Heart left ventricle (tissue), 13 donors: Measurements from ENCODE around the gene CCR2.
A peak's percentile ranks its signal among the peaks of the same experiment; 100 is the strongest.

Experiments used
- CTCF ChIP-seq, 12 donors: fragments of 200-600 bp; sonication (generic) in 4 of 12; IDR thresholded peaks; one replicate each; pipeline versions ENCODE4 v1.5.0 to v1.8.0; 2018 to 2022; ENCODE audit warnings: antibody characterized with exemption in 12 of 12, mild to moderate bottlenecking in 5 of 12
- POLR2A ChIP-seq, 2 donors: fragments of 450-650 bp; IDR thresholded peaks; one replicate each; pipeline ENCODE4 v1.6.1; 2017; ENCODE audit warnings: antibody characterized with exemption in 2 of 2, mild to moderate bottlenecking in 2 of 2, moderate library complexity in 2 of 2
- donor health status: ischemic (EF 13 %, LVEDD 7.1; RV severe dilation, severe dysfunction).
- donor health status: DM: no; HTN: yes; CAD: no.
- donor health status: DM: no; HTN: no; CAD: no.
- donor health status: ischemic (EF 25% LVEDD 6.9; RV normal size, moderate dysfunction).
- donor health status: ischemic (EF 25% LVEDD 5.7; RV mildly dilated, moderate dysfunction).
- donor health status: ischemic (EF 35%, LVEDD 5.7; RV mildly dilated, moderate dysfunction).
- donor health status: nonischemic (EF 11% LVEDD 7.7; RV severe dilation, severe dysfunction).
- donor health status: DM: yes; HTN: yes; CAD: no.
- donor health status: PGD.
- donor health status: ischemic (EF 29% LVEDD 5.4; RV normal size, mild dysfunction).
- donor health status: nonischemic (EF 23%, LVEDD 6.1; RV moderate dilation, normal function).

DNA sequence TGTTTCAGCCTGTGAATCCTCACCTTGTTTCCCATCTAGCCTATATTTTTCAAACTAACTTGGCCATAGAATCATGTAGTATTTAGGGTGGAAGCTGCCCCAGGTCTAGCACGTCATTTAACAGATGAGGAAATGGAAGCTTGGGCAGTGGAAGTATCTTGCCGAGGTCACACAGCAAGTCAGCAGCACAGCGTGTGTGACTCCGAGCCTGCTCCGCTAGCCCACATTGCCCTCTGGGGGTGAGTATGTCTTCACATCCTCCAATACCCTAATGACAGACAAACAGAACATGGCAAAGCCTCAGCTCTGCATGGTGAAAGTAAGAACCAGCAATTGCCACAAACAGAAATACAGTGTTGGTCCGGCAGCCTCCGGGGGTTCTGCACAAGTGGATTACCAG, 14.7 kb downstream of the CCR2 start:
- TF ChIP-seq CTCF (IDR thresholded peaks at IDR 0.05) = peak in 6 of 12 donors; percentile 8 to 45 (median 24)
- no peak for TF ChIP-seq POLR2A (IDR thresholded peaks at IDR 0.05)
